GM19351 (cell line): Measurements from ENCODE around the gene TPM2.

Experiments used
- ATAC-seq: cut with Tn5 transposase; IDR thresholded peaks from one replicate; pipeline ENCODE4 v1.9.1; 2021; ENCODE audit warnings: mild to moderate bottlenecking, moderate library complexity; ENCODE audit not compliant: unreplicated experiment

The TPM2 gene

DNA sequence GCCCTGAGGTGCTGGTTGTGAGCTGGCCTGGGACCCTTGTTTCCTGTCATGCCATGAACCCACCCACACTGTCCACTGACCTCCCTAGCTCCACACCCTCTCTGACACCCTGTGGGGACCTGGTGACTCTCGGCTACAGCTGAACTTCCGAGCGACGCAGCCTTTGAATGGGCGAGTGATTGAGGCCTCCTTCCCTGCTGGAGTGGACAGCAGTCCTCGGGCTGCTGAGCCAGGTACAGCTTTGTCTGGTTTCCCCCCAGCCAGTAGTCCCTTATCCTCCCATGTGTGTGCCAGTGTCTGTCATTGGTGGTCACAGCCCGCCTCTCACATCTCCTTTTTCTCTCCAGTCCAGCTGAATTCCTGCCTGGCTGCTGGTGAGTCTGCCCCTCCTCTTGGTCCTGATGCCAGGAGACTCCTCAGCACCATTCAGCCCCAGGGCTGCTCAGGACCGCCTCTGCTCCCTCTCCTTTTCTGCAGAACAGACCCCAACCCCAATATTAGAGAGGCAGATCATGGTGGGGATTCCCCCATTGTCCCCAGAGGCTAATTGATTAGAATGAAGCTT lies 9.9 kb downstream of the TPM2 start:
- no peak for ATAC-seq

DNA sequence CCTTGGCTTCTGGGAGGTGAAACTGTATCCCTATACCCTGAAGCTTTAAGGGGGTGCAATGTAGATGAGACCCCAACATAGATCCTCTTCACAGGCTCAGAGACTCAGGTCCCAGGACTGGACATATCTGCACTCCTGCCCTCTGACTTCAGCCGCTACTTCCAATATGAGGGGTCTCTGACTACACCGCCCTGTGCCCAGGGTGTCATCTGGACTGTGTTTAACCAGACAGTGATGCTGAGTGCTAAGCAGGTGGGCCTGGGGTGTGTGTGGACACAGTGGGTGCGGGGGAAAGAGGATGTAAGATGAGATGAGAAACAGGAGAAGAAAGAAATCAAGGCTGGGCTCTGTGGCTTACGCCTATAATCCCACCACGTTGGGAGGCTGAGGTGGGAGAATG lies 10.6 kb downstream of the TPM2 start:
- no peak for ATAC-seq

DNA sequence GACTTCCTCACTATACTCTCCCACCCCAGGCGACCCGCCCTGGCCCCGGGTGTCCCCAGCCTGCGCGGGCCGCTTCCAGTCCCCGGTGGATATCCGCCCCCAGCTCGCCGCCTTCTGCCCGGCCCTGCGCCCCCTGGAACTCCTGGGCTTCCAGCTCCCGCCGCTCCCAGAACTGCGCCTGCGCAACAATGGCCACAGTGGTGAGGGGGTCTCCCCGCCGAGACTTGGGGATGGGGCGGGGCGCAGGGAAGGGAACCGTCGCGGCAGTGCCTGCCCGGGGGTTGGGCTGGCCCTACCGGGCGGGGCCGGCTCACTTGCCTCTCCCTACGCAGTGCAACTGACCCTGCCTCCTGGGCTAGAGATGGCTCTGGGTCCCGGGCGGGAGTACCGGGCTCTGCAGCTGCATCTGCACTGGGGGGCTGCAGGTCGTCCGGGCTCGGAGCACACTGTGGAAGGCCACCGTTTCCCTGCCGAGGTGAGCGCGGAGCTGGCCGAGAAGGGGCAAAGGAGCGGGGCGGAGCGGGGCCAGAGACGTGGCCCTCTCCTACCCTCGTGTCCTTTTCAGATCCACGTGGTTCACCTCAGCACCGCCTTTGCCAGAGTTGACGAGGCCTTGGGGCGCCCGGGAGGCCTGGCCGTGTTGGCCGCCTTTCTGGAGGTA lies 13.9 kb downstream of the TPM2 start:
- no peak for ATAC-seq

DNA sequence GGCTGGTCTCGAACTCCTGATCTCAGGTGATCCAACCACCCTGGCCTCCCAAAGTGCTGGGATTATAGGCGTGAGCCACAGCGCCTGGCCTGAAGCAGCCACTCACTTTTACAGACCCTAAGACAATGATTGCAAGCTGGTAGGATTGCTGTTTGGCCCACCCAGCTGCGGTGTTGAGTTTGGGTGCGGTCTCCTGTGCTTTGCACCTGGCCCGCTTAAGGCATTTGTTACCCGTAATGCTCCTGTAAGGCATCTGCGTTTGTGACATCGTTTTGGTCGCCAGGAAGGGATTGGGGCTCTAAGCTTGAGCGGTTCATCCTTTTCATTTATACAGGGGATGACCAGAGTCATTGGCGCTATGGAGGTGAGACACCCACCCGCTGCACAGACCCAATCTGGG lies 14.5 kb downstream of the TPM2 start:
- ATAC-seq = no peak

DNA sequence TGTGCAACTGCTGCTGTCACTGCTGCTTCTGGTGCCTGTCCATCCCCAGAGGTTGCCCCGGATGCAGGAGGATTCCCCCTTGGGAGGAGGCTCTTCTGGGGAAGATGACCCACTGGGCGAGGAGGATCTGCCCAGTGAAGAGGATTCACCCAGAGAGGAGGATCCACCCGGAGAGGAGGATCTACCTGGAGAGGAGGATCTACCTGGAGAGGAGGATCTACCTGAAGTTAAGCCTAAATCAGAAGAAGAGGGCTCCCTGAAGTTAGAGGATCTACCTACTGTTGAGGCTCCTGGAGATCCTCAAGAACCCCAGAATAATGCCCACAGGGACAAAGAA lies 15.7 kb downstream of the TPM2 start:
- ATAC-seq = no peak

DNA sequence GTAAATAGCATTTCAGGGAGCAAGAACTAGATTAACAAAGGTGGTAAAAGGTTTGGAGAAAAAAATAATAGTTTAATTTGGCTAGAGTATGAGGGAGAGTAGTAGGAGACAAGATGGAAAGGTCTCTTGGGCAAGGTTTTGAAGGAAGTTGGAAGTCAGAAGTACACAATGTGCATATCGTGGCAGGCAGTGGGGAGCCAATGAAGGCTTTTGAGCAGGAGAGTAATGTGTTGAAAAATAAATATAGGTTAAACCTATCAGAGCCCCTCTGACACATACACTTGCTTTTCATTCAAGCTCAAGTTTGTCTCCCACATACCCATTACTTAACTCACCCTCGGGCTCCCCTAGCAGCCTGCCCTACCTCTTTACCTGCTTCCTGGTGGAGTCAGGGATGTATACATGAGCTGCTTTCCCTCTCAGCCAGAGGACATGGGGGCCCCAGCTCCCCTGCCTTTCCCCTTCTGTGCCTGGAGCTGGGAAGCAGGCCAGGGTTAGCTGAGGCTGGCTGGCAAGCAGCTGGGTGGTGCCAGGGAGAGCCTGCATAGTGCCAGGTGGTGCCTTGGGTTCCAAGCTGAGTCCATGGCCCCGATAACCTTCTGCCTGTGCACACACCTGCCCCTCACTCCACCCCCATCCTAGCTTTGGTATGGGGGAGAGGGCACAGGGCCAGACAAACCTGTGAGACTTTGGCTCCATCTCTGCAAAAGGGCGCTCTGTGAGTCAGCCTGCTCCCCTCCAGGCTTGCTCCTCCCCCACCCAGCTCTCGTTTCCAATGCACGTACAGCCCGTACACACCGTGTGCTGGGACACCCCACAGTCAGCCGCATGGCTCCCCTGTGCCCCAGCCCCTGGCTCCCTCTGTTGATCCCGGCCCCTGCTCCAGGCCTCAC lies 16.3 kb downstream of the TPM2 start, which contains the start of gene CA9:
CA9 (plus strand) TSS at position 797 of the 893 bp plus-strand sequence; CDS start at position 829, 32 bp downstream.
- no peak for ATAC-seq

DNA sequence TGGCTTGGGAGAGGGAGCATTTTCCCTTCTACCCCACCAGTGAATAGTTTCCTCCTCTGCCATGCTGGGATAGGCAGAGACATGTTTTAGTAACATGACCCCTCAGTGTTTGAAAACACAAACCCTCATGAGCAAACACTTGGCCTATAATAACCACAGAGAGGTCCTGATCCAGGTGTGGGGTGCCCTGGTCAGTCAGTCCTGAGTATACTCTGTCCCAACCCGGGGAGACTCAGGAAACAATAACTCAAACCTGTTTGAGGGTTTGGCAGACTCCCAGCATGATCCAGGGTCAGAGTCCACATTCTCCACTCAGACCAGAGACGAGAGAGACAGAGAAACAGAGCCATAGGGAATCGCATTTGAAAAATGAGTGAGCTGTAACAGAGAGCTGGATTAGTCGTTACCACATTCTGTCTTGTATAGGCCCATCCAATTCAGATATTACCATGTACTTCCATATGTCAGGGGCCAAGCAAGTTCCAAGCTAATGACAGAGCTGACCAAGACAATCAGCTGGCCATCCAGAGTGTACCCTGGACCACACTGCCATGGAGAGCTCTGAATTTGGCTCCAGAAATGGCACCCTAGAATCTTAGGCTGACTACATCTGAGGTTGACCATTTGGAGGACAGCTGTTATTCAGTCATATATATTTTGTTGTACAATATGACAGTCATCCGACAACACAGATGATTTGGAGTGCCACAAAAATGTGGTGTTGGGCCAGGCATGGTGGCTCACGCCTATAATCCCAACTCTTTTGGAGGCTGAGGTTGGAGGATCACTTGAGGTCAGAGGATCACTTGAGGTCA lies 20.2 kb downstream of the TPM2 start:
- ATAC-seq = no peak

DNA sequence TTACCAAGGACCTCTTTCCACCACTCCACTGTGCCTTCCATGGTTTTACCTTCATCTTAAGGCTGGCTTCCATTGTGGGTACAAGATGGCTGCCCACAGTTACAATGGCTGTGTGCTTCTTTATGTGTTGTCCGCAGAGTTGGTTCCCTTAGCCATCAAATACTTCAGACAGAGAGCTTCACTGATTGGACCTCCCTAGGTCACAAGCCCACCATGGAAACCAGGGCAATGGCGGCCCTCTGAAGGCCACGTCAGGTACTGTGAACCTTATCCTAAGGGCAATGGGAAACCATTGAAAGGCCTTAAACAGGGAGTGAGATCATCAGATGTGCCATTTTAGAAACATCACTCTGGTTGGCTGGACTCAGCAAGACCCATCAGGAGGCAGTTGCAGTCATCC lies 21.8 kb downstream of the TPM2 start:
- ATAC-seq = no peak

DNA sequence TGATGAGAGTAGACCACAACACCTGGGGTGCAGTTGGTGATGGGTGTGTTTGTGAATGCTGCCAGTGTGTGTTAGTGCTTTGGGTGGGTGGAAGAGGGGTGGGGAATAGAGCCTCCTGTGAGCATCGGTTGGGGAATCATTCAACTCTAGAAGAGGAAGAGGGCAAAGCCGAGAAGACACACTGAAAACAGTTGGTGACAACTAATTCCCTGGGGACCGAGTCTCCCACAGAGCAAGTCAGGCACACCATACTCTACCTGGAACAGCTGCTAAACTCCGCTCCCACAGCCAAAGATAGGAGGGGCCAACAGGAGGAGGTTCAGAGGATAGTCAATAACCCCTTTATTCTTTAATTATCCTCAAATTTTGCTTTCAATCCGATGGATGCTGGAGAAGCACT lies 23.2 kb downstream of the TPM2 start:
- ATAC-seq = no peak

DNA sequence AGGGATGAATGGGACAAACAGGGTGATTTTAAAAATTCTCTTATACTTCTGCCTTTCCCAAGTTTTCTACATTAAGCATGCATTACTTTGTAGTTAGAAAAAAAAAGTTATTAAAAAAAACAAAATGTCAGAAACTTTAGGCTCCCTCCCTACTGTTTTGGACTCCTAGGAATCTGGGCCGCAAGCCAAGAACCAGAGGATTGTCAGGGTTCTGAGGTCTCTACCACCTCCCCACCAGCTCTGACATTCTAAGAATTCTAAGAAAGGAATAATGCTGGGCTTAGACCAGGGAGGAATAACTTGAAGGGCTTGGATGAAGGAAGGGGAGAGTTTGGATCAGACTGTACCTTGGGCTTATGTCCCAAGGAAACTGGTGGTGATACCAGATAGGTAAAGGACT lies 23.7 kb downstream of the TPM2 start:
- ATAC-seq = no peak

DNA sequence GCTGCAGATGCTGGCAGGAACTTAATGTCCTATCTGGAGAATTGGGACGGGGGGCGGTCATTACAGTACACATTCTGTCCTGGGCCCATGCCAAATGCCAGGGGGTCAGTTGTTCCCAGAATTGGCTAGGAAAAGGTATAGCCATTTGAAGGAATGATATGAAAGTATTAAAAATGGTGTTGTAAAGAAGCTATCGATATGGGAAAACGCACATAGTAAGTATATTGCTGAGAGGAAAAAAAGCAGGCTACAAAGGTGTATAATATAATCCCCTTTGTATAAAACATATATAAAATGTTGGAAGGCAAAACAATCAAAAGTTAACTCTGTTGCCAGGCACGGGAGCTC lies 24.3 kb downstream of the TPM2 start:
- ATAC-seq = no peak

DNA sequence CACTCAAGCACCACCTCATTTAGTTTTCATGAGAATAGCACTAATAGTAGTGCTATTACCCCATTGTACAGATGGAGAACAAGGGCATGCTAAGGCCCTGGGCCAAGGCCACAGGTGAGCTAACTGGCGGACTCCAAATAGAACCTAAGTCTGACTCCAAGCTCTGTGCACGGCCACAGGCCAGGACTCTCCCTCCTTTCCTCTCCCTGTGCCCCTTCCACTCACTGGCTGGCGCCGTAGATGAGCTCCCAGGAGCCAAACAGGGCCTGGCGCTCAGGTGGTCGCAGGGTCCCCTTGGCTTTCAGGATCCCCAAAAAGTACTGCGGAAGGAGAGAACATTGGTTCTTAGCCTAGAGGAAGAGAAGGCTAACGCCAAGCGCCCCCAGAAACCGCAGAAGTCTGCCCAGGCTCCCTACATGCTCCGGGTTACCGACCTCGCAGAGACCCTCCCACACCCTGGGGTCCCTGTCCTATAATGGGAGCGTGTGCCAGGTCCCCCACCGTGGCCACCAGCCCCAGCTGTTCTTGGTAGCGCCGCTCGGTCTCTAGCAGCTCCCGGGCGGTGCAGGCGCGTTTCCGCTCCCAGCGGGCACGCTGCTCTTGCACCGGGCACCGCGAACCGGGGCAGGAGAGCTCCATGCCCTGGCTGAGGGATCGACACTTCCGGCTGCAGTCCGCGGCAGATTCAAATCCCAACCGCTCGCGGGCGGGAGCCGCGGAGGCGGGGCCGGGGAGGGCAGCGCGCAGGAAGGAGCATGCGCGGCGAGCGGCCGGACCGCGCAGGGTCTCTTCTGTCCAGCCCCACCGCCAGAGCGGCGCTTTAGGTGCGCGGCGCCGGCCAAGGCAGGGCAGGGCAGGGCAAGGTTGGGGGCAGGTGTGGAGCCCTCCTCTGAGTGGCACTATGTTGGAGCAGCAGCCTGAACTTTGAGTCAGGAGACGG lies 24.9 kb downstream of the TPM2 start, which contains the start of gene ARHGEF39:
ARHGEF39 (minus strand) TSS at position 665 of the 940 bp plus-strand sequence; CDS start at position 639, 26 bp downstream.
- peak; percentile 81 for ATAC-seq

DNA sequence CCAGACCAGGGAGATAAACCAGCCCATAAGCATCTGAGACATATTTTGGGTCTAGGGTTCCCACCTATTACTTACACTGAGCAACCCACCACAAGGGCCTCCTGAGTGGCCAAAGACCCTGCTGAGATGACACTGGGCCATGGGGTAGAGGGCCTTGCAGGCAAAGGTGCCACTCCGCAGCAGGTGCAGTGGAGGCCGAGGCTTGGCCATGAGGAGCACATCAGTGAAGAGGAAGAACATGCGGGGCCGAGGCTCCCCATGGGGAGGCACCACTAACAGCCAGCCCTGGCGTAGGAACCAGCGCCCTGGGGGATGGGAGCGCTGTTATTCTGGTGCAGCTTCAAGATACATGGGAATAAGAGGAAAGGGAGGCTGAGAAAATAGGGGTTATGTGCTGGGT lies 27.3 kb downstream of the TPM2 start:
- no peak for ATAC-seq

DNA sequence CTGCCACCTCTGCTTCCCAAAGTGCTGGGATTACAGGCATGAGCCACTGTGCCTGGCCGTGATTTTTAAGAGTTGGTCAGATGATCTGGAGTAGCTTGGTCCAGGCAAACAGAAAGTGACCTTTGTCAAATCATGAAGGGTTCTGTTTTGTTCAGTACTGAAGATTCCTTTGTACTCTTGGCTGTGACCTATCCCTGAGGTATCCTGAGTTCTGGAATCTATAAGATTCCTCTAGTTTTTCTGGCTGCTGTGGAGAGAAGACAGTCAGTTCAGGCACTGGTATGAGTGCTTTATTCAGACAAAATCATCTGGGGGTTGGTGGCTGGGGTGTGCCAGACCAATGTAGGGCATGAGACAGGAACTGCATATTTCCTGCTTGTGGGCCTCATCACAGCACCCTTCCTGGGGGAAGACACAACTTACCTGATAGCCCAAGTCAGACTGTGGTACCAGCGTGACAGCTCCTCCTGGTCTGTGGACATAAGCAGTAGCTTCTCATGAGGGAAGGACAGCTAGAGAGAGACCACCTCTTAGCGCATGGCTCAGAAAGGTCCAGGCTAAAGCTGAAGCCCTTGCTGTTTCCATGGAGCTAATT lies 27.9 kb downstream of the TPM2 start:
- no peak for ATAC-seq

DNA sequence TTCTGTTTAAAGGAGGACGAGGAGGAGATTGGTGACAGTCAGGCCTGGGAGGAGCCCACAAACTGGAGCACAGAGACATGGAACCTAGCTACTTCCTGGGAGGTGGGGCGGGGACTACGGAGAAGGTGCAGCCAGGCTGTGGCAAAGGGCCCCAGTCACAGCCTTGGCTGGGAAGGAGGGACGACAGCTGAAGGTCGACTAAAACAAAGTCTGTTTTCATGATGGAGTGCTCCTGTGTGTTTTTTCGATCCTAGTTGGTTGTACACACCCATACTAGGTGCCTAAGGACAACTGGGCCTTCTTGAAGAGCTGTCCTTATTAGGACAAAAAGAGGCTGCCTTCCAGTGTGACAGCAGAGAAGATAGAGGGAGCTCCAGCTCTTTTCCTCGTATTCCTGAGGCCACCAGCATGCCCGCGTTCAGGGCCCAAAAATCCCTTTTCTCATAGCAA lies 28.7 kb downstream of the TPM2 start:
- no peak for ATAC-seq

DNA sequence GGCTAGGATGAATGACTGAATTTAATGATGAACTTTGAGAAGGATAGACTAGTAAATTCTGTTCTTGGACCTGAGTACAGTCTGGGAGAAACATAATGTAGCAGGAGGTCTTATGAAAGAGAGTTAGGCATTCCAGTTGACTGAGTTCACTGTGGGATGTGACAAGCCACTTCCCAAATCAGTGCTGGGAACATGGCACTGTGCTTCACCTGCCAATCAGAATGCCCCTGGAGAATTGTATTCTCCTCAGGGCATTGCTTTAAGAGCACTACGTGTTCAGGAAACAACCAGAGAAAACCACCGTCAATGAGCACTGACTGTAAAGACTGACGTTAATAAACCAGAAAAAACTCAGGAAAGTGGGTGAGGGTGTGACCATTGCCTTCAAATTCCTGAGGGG lies 30.4 kb downstream of the TPM2 start:
- ATAC-seq = no peak

DNA sequence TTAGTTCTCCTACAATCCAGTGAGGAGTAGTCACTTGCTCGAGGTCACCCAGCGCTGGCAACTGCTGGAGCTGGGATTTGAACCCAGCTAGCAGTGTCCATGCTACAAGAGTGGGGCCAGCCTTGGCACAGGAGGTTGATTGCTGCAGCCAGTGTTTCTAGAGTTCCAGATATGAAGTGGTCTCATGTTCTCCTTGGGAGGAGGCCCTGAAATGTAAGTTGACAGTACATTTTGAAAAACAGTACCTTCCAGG lies 30.8 kb downstream of the TPM2 start:
- no peak for ATAC-seq

DNA sequence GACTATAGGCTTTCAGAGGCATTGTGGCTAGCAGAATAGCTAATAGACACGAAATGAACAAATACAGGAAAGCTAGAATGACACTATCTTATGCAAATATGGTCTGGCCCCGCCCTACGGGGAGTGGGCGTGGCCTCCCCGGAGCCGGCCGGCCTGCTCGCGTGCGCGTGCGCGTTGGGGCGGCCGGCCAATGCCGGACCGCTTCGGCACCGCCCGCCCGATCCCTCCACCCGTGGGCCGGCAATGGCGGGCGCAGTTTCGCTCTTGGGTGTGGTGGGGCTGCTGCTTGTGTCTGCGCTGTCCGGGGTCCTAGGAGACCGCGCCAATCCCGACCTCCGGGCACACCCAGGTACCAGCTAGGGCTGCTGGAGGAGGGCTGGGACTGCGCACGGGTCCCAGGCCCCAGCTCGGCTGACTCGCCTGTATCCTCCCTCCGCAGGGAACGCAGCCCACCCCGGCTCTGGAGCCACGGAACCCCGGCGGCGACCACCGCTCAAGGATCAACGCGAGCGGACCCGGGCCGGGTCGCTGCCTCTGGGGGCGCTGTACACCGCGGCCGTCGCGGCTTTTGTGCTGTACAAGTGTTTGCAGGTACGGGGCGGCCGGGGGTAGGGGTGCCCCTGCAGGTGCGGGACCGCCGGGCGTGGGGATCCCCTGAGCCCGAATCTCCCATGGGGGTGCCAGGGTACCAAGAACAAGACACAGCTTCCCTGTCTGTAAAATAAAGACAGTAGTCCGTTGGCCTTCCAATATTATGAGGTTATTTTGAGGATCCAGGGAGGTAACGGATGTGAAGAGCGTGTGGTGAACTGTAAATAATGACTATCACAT lies 31.4 kb downstream of the TPM2 start, which contains the start of gene CCDC107:
CCDC107 (plus strand) TSS at position 156 of the 831 bp plus-strand sequence; CDS start at position 244, 88 bp downstream.
- ATAC-seq = peak; percentile 64
